NB4 (cell line): ENCODE results near the gene MYT1.
"Not testable (repeated sequence)": the region's sequence is repeated elsewhere in the genome, so short reads cannot be mapped to it uniquely, and the experiment has no call there.

Experiments used
- DNase-seq: peaks from one replicate; pipeline ENCODE4 v3.0.0; 2010; ENCODE audit warnings: low read depth
- H3K4me3 ChIP-seq: one replicate; pipeline ENCODE4 v1.5.1; 2011; ENCODE audit warnings: mild to moderate bottlenecking, low read depth, low read length, moderate library complexity
- MYC ChIP-seq: IDR thresholded peaks from 2 replicates; pipeline ENCODE4 v1.6.1; 2011; ENCODE audit warnings: low read depth, low read length
- POLR2A ChIP-seq: IDR thresholded peaks from 2 replicates; pipeline ENCODE4 v1.6.1; 2011; ENCODE audit warnings: mild to moderate bottlenecking; ENCODE audit not compliant: insufficient read length; ENCODE audit errors: extremely low read depth
- TF ChIP-seq, protein P1 (sequence below): IDR thresholded peaks from one replicate; pipeline ENCODE4 v1.5.1; 2012; ENCODE audit warnings: low read depth, low read length
- TF ChIP-seq, protein P2 (sequence below): IDR thresholded peaks from 2 replicates; pipeline ENCODE4 v1.6.1; 2011; ENCODE audit warnings: low read depth, low read length

The MYT1 gene

DNA sequence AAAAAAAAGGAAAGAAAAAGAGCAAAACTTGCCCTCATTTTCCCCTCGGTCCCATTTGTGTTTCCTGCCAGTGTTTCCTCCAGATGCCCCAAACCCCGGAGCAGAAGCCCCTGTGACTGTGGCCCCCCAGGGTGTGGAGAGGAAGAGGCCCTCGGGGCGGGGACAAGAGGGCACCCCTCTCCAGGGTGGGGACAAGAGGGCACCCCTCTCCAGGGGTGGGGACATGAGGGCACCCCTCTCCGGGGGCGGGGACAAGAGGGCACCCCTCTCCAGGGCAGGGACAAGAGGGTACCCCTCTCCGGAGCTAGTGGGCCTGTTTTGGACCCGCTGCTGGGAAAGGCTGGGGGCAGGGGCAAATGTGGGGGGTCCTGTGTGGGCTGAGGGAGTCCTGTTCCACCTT lies 13.1 kb downstream of the MYT1 start:
- TF ChIP-seq MYC, result no peak
- TF ChIP-seq, protein P1, sequence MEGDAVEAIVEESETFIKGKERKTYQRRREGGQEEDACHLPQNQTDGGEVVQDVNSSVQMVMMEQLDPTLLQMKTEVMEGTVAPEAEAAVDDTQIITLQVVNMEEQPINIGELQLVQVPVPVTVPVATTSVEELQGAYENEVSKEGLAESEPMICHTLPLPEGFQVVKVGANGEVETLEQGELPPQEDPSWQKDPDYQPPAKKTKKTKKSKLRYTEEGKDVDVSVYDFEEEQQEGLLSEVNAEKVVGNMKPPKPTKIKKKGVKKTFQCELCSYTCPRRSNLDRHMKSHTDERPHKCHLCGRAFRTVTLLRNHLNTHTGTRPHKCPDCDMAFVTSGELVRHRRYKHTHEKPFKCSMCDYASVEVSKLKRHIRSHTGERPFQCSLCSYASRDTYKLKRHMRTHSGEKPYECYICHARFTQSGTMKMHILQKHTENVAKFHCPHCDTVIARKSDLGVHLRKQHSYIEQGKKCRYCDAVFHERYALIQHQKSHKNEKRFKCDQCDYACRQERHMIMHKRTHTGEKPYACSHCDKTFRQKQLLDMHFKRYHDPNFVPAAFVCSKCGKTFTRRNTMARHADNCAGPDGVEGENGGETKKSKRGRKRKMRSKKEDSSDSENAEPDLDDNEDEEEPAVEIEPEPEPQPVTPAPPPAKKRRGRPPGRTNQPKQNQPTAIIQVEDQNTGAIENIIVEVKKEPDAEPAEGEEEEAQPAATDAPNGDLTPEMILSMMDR, result no peak
- TF ChIP-seq POLR2A, result no peak
- TF ChIP-seq, protein P2, sequence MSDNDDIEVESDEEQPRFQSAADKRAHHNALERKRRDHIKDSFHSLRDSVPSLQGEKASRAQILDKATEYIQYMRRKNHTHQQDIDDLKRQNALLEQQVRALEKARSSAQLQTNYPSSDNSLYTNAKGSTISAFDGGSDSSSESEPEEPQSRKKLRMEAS, result no peak
- no peak overlapping the region for H3K4me3 ChIP-seq
- no peak for DNase-seq

DNA sequence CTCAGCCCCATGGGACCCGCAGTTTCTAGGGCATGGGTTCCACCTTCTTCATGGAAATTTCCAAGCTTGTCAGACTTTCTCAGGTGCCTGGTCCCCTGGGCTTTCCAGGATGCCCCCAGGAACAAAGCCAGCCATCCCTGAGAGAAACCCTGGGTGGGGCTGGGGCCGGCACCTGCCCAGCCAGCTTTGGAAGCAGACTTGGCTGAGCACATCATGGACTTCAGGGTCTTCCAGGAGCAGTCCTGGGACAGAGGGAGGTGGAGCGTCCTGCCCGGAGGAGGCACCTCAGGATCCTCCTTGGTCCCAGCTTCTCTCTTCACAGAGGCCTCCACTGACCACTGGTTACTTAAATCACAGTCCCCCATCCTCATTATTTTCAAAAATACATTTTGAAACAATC lies 13.5 kb downstream of the MYT1 start:
- no peak for DNase-seq
- no peak overlapping the region for H3K4me3 ChIP-seq
- TF ChIP-seq, protein P1, result no peak
- no peak for TF ChIP-seq POLR2A
- TF ChIP-seq, protein P2, result no peak
- no peak for TF ChIP-seq MYC

DNA sequence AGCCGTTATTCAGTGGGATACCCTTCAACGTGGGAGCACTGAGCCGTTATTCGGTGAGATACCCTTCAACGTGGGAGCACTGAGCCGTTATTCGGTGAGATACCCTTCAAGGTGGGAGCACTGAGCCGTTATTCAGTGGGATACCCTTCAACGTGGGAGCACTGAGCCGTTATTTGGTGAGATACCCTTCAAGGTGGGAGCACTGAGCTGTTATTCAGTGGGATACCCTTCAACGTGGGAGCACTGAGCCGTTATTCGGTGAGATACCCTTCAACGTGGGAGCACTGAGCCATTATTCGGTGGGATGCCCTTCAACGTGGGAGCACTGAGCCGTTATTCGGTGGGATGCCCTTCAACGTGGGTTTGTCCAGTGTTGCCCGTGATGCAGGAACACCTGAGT lies 14.7 kb downstream of the MYT1 start:
- H3K4me3 ChIP-seq, DNase-seq: not testable (repeated sequence)

DNA sequence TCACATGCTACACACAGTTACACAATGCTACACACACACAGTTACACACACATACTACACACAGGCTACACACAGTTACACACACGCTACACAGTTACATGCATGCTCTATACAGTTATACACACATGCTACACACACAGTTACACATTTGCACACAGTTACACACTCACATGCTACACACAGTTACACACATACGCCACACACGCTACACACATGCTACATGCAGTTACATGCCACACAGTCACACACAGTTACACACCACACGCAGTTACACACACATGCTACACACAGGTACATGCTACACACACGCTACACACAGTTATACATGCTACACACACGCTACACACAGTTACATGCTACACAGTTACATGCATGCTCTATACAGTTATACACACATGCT lies 15.6 kb downstream of the MYT1 start:
- no peak for DNase-seq
- TF ChIP-seq, protein P1, result no peak
- TF ChIP-seq POLR2A (no peak), MYC (no peak)
- TF ChIP-seq, protein P2, result no peak
- H3K4me3 ChIP-seq, result no peak overlapping the region

DNA sequence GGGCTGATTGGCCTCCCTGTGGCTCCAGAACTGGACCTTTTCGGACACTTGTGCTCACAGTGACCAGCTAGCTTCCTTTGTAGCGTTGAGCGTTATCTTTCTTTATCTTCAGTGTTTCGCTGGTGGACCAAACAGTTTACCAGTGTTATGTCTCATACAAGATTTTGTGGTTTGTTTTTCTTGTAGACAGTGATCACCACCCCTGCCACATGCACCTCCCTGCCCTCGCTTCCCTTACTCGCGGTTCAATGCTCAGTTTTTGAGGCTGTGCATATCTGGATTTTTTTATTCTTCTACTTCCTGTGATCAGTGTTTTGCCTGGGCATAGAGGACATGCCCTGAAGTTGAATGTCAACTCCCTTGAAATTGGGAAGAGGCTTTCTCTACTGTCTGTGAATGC lies 16.4 kb downstream of the MYT1 start:
- no peak for DNase-seq
- H3K4me3 ChIP-seq, result no peak overlapping the region
- TF ChIP-seq MYC, result no peak
- TF ChIP-seq, protein P2, result no peak
- TF ChIP-seq, protein P1, result no peak
- no peak for TF ChIP-seq POLR2A

DNA sequence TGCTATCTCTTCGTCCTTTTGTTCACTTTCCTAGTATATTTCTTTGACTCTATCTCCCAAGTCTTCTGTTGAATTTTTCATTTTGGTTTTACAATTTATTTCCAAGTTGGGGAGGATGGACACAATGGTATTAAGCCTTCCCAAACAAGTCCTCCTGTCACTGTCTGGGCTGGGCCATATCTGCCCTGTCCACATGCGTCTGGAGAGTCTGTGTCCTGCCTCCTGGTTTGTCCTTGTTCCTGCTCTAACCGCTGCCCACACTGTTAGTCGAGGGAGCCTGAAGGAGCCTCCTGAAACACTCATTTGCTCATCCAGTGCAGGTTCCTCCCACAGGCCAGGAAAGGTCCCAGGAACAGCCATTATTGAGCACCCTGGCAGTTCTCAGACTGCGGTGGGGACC lies 17.1 kb downstream of the MYT1 start:
- no peak for DNase-seq
- no peak for TF ChIP-seq POLR2A
- TF ChIP-seq, protein P2, result no peak
- TF ChIP-seq, protein P1, result no peak
- TF ChIP-seq MYC, result no peak
- H3K4me3 ChIP-seq, result no peak overlapping the region
